HK-2 (cell line): ENCODE results near the gene SNAI1.

Source experiments
- DNase-seq: peaks from one replicate; pipeline ENCODE4 v3.0.0-alpha.2; 2018; ENCODE audit not compliant: unreplicated experiment

Gene SNAI1

GRCh38 chr20:50037123-50037522 is 54.3 kb downstream of the SNAI1 start:
- DNase-seq: no peak

DNA sequence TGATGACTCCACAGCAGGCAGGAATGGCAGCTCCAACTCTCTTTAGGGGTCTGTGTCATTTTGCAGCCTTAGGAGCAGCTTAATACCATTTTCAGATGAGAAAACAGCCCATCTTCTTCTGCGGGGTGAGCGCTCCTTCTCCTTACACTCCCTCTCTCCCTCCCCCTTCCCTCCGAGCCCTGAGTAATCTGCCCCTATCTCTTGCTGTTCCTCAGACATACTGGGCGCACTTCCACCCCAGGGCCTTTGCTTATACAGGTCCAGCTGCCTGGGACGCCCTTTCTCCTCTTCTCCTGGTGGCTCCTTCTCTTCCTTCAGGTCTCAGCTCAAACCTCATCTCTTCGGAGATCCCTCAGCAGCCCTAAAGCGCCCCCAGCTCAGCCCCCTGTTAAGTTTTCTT is 54.8 kb downstream of the SNAI1 start:
- DNase-seq: no peak

- DNase-seq: no peak
These were observed 55.4 kb downstream of the SNAI1 start for GRCh38 chr20:50038169-50038568.
